ENCODE results near the gene TMEFF1.

TMEFF1 gene

GRCh38 chr9:100557053-100557452 lies 84.1 kb downstream of the TMEFF1 start:
- no peak overlapping the region for H3K27ac ChIP-seq
- TF ChIP-seq CTCF (conservative IDR thresholded peaks at IDR 0.05): no peak
- no peak for TF ChIP-seq ZFX (IDR thresholded peaks at IDR 0.05)

- TF ChIP-seq ZFX (IDR thresholded peaks at IDR 0.05) (no peak), CTCF (conservative IDR thresholded peaks at IDR 0.05) (no peak)
- H3K27ac ChIP-seq: no peak overlapping the region
Measured at GRCh38 chr9:100561256-100561655, 88.3 kb downstream of the TMEFF1 start.

- no peak overlapping the region for H3K27ac ChIP-seq
- TF ChIP-seq CTCF (conservative IDR thresholded peaks at IDR 0.05) (no peak), ZFX (IDR thresholded peaks at IDR 0.05) (no peak)
Measured at GRCh38 chr9:100567856-100568255, 94.9 kb downstream of the TMEFF1 start.

GRCh38 chr9:100573655-100574260 lies 100.8 kb downstream of the TMEFF1 start:
- H3K27ac ChIP-seq: no peak overlapping the region
- no peak for TF ChIP-seq CTCF (conservative IDR thresholded peaks at IDR 0.05)
- no peak for TF ChIP-seq ZFX (IDR thresholded peaks at IDR 0.05)

GRCh38 chr9:100575006-100575405 lies 102.1 kb downstream of the TMEFF1 start:
- H3K27ac ChIP-seq: no peak overlapping the region

GRCh38 chr9:100575765-100576386 lies 102.9 kb downstream of the TMEFF1 start:
- H3K27ac ChIP-seq: no peak overlapping the region
- TF ChIP-seq CTCF (conservative IDR thresholded peaks at IDR 0.05) (no peak), ZFX (IDR thresholded peaks at IDR 0.05) (no peak)

More at GRCh38 chr9:100575006-100575405, 102.1 kb downstream of the TMEFF1 start:
- TF ChIP-seq CTCF (conservative IDR thresholded peaks at IDR 0.05) (no peak), ZFX (IDR thresholded peaks at IDR 0.05) (no peak)

- H3K27ac ChIP-seq: no peak within 1 kb of the TSS
- no peak for TF ChIP-seq CTCF (conservative IDR thresholded peaks at IDR 0.05)
- TF ChIP-seq ZFX (IDR thresholded peaks at IDR 0.05): no peak
Measured at GRCh38 chr9:100577776-100578448, 105.0 kb downstream of the TMEFF1 start, which contains the start of gene CAVIN4. CAVIN4 (plus strand) TSS chr9:100578079; CDS start chr9:100578144, 65 bp downstream.

Data from C4-2B (cell line).